Smooth muscle cell (in vitro differentiated cells): ENCODE measurements around the gene CALML3. TPM values are rescaled to one million over a fixed set of nuclear protein-coding genes. Genes with fewer than 3 reads are reported as not detected.
A peak's percentile ranks its signal among the peaks of the same experiment; 100 is the strongest.

Experiments
- DNase-seq: peaks from one replicate; lab custom pipeline; 2025; ENCODE audit not compliant: unreplicated experiment; lab: John Stamatoyannopoulos, UW
- H2AFZ ChIP-seq: fragments of 200-600 bp; sonication (generic); 2 replicates; pipeline ENCODE4 v1.6.0; 2016; ENCODE audit warnings: antibody characterized with exemption, low read depth, mild to moderate bottlenecking
- H3F3A ChIP-seq: fragments of 200-600 bp; sonication (generic); 2 replicates; pipeline ENCODE4 v1.6.0; 2017; ENCODE audit warnings: antibody characterized with exemption, low read depth
- H3K27ac ChIP-seq: fragments of 200-600 bp; sonication (generic); 2 replicates; pipeline ENCODE4 v1.5.1; 2016; ENCODE audit warnings: low read depth, mild to moderate bottlenecking
- H3K27me3 ChIP-seq: fragments of 200-600 bp; sonication (generic); 2 replicates; pipeline ENCODE4 v1.6.1; 2016; ENCODE audit warnings: low read depth, mild to moderate bottlenecking
- H3K36me3 ChIP-seq: fragments of 200-600 bp; sonication (generic); 2 replicates; pipeline ENCODE4 v1.5.1; 2016; ENCODE audit warnings: low read depth
- H3K4me1 ChIP-seq: fragments of 200-600 bp; sonication (generic); 2 replicates; pipeline ENCODE4 v1.5.1; 2016; ENCODE audit warnings: low read depth
- H3K4me2 ChIP-seq: fragments of 200-600 bp; sonication (generic); 2 replicates; pipeline ENCODE4 v1.6.0; 2016; ENCODE audit warnings: mild to moderate bottlenecking
- H3K4me3 ChIP-seq: fragments of 200-600 bp; sonication (generic); 2 replicates; pipeline ENCODE4 v1.5.1; 2016; ENCODE audit warnings: mild to moderate bottlenecking
- H3K79me2 ChIP-seq: fragments of 200-600 bp; sonication (generic); 2 replicates; pipeline ENCODE4 v1.6.0; 2016; ENCODE audit warnings: low read depth, mild to moderate bottlenecking
- H3K9ac ChIP-seq: fragments of 200-600 bp; sonication (generic); 2 replicates; pipeline ENCODE4 v1.6.0; 2016; ENCODE audit warnings: low read depth
- H3K9me3 ChIP-seq: fragments of 200-600 bp; sonication (generic); replicated peaks from 2 replicates; pipeline ENCODE4 v1.5.1; 2016; ENCODE audit warnings: low read depth
- H4K20me1 ChIP-seq: fragments of 200-600 bp; sonication (generic); 2 replicates; pipeline ENCODE4 v1.6.0; 2016; ENCODE audit warnings: low read depth
- WGBS: methylation state at CpG from one replicate; pipeline ENCODE4 v1.1.7; 2016; ENCODE audit warnings: low lambda C conversion rate; 5-methylcytosine and 5-hydroxymethylcytosine counted together
- polyA plus RNA-seq: library from polyadenylated mRNA; unstranded; fragments of >200 nt; fragmentation: Nextera tagmentation; extraction: Ambion mirVana; gene quantifications from 2 replicates; pipeline ENCODE4 v1.2.1, GENCODE V29; 2016
- total RNA-seq: library from RNA; depleted of rRNA; stranded (reverse); fragments of >200 nt; gene quantifications from 2 replicates; pipeline ENCODE4 v1.2.3, GENCODE V29; 2014
- TF ChIP-seq, protein P1 (sequence below): fragments of 200-600 bp; sonication (generic); IDR thresholded peaks from 2 replicates; pipeline ENCODE4 v1.5.1; 2017; ENCODE audit warnings: borderline replicate concordance, mild to moderate bottlenecking, antibody characterized with exemption; ENCODE audit not compliant: insufficient read depth, poor library complexity, severe bottlenecking

The CALML3 gene
- total and polyA plus RNA-seq, 2 experiments from 2014 or later, result 0.49 TPM; not detected in 1

DNA sequence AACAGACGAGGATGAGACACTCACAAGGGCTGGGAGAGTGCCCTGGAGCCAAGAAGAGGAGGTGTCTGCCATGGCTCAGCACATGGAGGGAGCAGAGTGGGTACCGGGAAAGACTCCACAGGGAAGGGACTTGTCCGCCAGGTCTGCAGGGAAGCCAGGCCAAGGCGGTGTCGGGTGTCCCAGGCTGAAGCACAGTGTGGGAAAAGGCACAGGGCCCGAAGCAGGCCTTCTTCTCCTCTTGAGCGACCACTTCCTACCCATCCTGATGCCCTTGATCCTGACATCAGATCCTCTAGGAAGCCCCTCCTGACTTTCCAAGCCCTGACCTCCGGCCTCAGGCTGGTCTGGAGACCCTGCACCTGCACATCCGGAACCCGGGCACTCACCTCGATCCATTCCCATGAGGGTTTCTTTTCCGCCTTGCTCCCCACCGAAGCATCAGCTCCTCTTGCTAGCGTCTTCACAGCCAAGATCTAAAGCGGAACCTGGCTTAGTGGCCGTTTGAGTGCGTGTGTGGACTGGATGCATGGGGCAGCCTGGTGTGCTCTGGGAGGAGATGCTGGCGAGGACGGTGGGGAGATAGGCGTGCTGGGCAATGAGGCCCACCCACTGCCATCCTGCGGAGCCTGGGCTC, 8.5 kb downstream of the CALML3 start:
- no peaks in the 10 kb centered on the region for H3K79me2 ChIP-seq
- no peak overlapping the region for H3K9ac ChIP-seq
- no peaks in the 10 kb centered on the region for H3K36me3 ChIP-seq
- no peak overlapping the region for H3K4me2 ChIP-seq
- no peak overlapping the region for H3K4me3 ChIP-seq
- DNase-seq, result no peak
- no peaks in the 10 kb centered on the region for H3K9me3 ChIP-seq
- H3K27me3 ChIP-seq, result no peaks in the 10 kb centered on the region
- peaks cover 14% of the 10 kb centered on the region for H3F3A ChIP-seq
- H4K20me1 ChIP-seq, result no peaks in the 10 kb centered on the region
- TF ChIP-seq, protein P1, sequence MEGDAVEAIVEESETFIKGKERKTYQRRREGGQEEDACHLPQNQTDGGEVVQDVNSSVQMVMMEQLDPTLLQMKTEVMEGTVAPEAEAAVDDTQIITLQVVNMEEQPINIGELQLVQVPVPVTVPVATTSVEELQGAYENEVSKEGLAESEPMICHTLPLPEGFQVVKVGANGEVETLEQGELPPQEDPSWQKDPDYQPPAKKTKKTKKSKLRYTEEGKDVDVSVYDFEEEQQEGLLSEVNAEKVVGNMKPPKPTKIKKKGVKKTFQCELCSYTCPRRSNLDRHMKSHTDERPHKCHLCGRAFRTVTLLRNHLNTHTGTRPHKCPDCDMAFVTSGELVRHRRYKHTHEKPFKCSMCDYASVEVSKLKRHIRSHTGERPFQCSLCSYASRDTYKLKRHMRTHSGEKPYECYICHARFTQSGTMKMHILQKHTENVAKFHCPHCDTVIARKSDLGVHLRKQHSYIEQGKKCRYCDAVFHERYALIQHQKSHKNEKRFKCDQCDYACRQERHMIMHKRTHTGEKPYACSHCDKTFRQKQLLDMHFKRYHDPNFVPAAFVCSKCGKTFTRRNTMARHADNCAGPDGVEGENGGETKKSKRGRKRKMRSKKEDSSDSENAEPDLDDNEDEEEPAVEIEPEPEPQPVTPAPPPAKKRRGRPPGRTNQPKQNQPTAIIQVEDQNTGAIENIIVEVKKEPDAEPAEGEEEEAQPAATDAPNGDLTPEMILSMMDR, result no peak
- WGBS, result 97% methylated on average over 20 of the region's 21 CpGs
- no peak overlapping the region for H3K27ac ChIP-seq
- no peaks in the 10 kb centered on the region for H3K4me1 ChIP-seq
- no peak overlapping the region for H2AFZ ChIP-seq

DNA sequence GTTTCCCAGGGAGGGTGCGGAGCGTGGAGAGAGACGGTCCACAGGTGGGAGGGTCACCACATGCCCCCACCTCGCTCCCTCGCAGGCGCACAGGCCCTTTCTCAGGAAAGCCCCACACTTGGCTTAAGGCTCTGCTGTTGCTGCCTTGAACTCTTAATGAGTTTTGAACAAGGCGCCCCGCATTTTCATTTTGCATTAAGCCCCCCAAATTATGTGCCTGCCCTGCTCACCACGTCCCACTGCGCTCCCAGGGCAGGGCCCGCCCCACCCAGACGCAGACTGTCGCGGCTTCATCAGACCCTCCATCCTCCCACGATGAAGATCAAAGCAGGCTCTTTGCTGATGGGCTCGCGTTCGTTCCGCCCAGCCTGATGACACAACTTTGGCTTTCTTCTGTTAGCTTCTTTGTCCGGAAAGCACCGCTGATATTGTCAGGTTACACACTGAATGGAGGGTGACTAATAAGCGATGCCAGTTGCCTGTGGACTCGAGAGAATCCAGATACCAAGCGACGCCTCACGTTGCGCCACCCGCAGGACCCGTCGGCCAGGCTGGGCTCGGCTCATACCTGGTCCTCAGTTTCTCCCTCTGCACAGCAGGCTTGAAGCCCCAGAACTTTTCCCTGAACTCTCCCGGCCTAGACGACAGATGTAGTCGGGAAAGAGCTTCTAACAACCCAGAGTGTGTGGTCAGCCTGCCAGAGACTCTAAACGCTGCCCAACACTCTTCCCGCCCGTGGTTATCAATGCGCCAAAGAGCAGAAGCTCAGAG, 9.5 kb downstream of the CALML3 start:
- Histone ChIP-seq H3F3A (peaks cover 18% of the 10 kb centered on the region), H3K4me3 (no peak overlapping the region), H3K9me3 (no peaks in the 10 kb centered on the region), H3K27ac (peak overlapping the region; percentile 70), H3K36me3 (no peaks in the 10 kb centered on the region), H4K20me1 (no peaks in the 10 kb centered on the region), H3K79me2 (no peaks in the 10 kb centered on the region), H3K27me3 (no peaks in the 10 kb centered on the region), H2AFZ (no peak overlapping the region), H3K4me1 (no peaks in the 10 kb centered on the region), H3K9ac (peak overlapping the region; percentile 2), H3K4me2 (peak overlapping the region; percentile 11)
- no peak for DNase-seq
- TF ChIP-seq, protein P1, result no peak
- WGBS, result 66% methylated on average over 38 of the region's 38 CpGs

DNA sequence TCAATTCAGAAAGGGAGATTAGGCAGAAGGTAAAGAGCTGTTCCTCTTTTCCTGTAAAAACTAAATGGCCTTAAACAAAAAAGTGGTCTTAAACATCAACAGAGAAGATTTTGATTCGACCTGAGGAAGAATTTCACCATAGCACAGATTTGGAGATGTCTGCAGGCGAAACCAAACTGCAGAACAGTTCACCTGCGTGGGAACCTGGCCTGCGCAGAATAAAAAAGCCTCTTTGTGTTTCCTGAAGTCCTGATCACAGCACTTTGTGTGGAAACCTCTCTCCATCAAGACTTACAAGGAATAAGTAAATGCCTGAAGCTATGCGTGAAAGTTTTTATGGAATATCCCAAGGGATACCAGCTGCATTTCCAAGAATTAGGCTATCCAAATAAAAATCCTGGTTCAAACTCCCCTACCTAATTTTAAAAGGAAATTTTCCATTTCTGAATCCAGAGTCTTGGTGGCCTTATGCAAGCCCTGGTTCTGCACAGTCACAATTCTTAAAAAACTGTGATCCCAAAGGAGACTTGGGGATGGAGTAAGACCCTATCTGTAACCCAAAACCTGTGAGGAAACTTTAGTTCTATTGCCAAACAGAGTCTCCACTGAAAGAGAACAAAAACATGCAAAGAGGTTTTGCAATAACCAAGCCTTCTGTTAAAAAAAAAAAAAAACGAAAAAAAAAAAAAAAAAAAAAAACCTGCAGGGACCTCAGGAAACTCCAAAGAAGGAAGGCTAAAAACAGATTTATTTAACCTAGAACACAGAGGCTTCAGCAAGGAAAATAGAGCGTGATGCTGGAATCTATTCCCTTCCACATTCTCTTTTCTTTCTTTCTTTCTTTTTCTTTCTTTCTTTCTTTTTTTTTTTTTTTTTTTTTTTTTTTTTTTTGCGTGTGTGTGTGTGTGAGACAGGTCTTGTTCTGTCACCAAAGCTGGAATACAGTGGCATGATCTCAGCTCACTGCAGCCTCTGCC, 10.4 kb downstream of the CALML3 start:
- TF ChIP-seq, protein P1, result no peak
- H3K79me2 ChIP-seq, result no peaks in the 10 kb centered on the region
- no peaks in the 10 kb centered on the region for H3K27me3 ChIP-seq
- WGBS, result 75% methylated on average over 8 of the region's 8 CpGs
- H4K20me1 ChIP-seq, result no peaks in the 10 kb centered on the region
- peak overlapping the region; percentile 70 for H3K27ac ChIP-seq
- no peaks in the 10 kb centered on the region for H3K4me1 ChIP-seq
- H3K4me3 ChIP-seq, result no peak overlapping the region
- H3F3A ChIP-seq, result peaks cover 25% of the 10 kb centered on the region
- H2AFZ ChIP-seq, result no peak overlapping the region
- no peaks in the 10 kb centered on the region for H3K36me3 ChIP-seq
- H3K9ac ChIP-seq, result peak overlapping the region; percentile 2
- no peaks in the 10 kb centered on the region for H3K9me3 ChIP-seq
- no peak for DNase-seq
- H3K4me2 ChIP-seq, result peak overlapping the region; percentile 11
